DOHH2 (cell line): Measurements from ENCODE around the gene BNC2.

Source experiments
- H3F3A ChIP-seq: fragments of 200-600 bp; sonication (generic), shearing (Covaris generic); 2 replicates; pipeline ENCODE4 v1.6.0; 2016; ENCODE audit warnings: antibody characterized with exemption, mild to moderate bottlenecking; ENCODE audit not compliant: control insufficient read depth, insufficient read depth
- H3K27ac ChIP-seq: fragments of 200-600 bp; sonication (generic); 2 replicates; pipeline ENCODE4 v1.5.1; 2014; ENCODE audit warnings: low read depth, mild to moderate bottlenecking, low read length, moderate library complexity
- H3K27me3 ChIP-seq: fragments of 200-600 bp; sonication (generic); 2 replicates; pipeline ENCODE4 v1.6.1; 2014; ENCODE audit warnings: mild to moderate bottlenecking, low read length, mixed read lengths; ENCODE audit not compliant: control insufficient read depth
- H3K36me3 ChIP-seq: fragments of 200-600 bp; sonication (generic); 2 replicates; pipeline ENCODE4 v1.6.1; 2014; ENCODE audit warnings: mild to moderate bottlenecking, low read length, moderate library complexity, mixed read lengths; ENCODE audit not compliant: control insufficient read depth
- H3K4me1 ChIP-seq: fragments of 200-600 bp; sonication (generic); 2 replicates; pipeline ENCODE4 v1.6.1; 2014; ENCODE audit warnings: mild to moderate bottlenecking, low read length, mixed read lengths; ENCODE audit not compliant: control insufficient read depth
- H3K4me2 ChIP-seq: fragments of 200-600 bp; sonication (generic); 2 replicates; pipeline ENCODE4 v1.6.0; 2014; ENCODE audit warnings: mild to moderate bottlenecking, low read length, moderate library complexity
- H3K4me3 ChIP-seq: fragments of 200-600 bp; sonication (generic); 2 replicates; pipeline ENCODE4 v1.5.1; 2014; ENCODE audit warnings: mild to moderate bottlenecking, low read length, mixed read lengths
- H3K79me2 ChIP-seq: fragments of 200-600 bp; sonication (generic); 2 replicates; pipeline ENCODE4 v1.6.1; 2014; ENCODE audit warnings: mild to moderate bottlenecking, low read length, mixed read lengths; ENCODE audit not compliant: control insufficient read depth
- H3K9me2 ChIP-seq: fragments of 200-600 bp; sonication (generic); replicated peaks from 2 replicates; pipeline ENCODE4 v1.6.1; 2014; ENCODE audit warnings: mild to moderate bottlenecking, low read length, mixed read lengths; ENCODE audit not compliant: control insufficient read depth
- H3K9me3 ChIP-seq: fragments of 200-600 bp; sonication (generic); 2 replicates; pipeline ENCODE4 v1.6.1; 2014; ENCODE audit warnings: antibody characterized with exemption, low read length, mixed read lengths; ENCODE audit not compliant: control insufficient read depth, insufficient read depth
- H4K20me1 ChIP-seq: fragments of 200-600 bp; sonication (generic); 2 replicates; pipeline ENCODE4 v1.6.0; 2014; ENCODE audit warnings: low read depth, mild to moderate bottlenecking, antibody characterized with exemption, low read length, moderate library complexity; ENCODE audit not compliant: control insufficient read depth, insufficient read depth
- EZH2phosphoT487 ChIP-seq: fragments of 200-600 bp; sonication (generic); IDR thresholded peaks from 2 replicates; pipeline ENCODE4 v1.6.1; 2017; ENCODE audit warnings: borderline replicate concordance, mild to moderate bottlenecking, antibody characterized with exemption, low read length, moderate library complexity, mixed read lengths
- TF ChIP-seq, protein P1 (sequence below): fragments of 200-600 bp; sonication (generic); IDR thresholded peaks from one replicate; pipeline ENCODE4 v1.5.1; 2014; ENCODE audit warnings: antibody characterized with exemption, mild to moderate bottlenecking, low read depth, low read length; ENCODE audit not compliant: poor library complexity, severe bottlenecking

BNC2 gene

DNA sequence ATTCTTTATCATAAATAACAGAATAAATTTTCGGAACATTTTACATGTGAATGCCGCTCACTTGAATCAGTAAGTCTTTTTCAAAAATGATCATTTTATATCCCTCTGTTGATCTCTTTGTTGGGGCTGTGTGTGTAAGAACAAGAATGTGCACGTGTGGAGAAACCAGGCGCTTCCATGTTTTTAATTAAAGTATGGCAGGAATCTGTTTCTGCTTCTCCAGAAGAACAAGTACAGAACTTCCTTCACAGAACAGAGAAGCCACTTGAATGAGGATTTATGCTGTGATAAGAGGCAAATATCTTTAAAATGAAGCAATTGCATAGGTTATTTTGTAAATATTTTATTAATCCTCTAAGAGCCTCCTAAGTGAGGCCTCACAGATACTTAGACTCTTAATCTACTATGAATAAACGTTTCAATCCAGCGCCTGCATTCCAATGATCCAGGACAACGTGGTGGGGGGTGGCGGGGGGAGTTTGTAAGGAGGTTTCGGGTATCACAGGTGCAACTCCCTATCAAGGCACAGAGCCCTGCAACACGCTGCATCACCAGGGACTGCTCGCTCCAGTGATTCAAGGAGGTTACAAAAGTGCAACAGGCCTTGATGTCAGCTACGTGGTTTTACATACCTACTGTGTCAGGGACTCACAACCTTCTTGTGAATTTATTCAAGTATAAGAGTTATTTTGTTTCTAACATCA lies 409.2 kb downstream of the BNC2 start:
- Histone ChIP-seq H3K9me2 (no peaks in the 10 kb centered on the region), H3K4me1 (no peaks in the 10 kb centered on the region), H3K36me3 (no peaks in the 10 kb centered on the region), H3K27ac (no peak overlapping the region), H3K27me3 (no peaks in the 10 kb centered on the region), H4K20me1 (no peaks in the 10 kb centered on the region), H3K9me3 (no peaks in the 10 kb centered on the region), H3K4me2 (no peak overlapping the region), H3K79me2 (no peaks in the 10 kb centered on the region), H3F3A (no peaks in the 10 kb centered on the region), H3K4me3 (no peak overlapping the region)
- no peak for TF ChIP-seq EZH2phosphoT487
- TF ChIP-seq, protein P1, sequence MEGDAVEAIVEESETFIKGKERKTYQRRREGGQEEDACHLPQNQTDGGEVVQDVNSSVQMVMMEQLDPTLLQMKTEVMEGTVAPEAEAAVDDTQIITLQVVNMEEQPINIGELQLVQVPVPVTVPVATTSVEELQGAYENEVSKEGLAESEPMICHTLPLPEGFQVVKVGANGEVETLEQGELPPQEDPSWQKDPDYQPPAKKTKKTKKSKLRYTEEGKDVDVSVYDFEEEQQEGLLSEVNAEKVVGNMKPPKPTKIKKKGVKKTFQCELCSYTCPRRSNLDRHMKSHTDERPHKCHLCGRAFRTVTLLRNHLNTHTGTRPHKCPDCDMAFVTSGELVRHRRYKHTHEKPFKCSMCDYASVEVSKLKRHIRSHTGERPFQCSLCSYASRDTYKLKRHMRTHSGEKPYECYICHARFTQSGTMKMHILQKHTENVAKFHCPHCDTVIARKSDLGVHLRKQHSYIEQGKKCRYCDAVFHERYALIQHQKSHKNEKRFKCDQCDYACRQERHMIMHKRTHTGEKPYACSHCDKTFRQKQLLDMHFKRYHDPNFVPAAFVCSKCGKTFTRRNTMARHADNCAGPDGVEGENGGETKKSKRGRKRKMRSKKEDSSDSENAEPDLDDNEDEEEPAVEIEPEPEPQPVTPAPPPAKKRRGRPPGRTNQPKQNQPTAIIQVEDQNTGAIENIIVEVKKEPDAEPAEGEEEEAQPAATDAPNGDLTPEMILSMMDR: no peak

DNA sequence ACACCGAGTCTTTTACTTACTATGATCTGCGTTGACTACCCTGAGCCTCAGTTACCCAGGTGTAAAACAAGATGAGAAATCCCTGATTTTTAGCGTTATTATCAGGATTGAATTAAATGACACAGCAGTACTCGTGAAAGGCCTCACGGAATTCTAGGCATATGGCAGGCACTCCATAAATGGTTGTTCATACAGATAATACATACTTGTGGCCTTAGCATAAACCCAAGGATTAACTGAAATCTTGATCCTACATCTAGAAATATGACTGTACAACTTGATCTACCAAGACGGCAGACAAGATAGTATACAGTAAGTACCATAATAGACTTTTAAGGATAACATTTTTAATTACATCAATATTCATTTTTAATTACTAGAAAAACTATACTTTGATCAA lies 409.8 kb downstream of the BNC2 start:
- H3K36me3 ChIP-seq: no peaks in the 10 kb centered on the region
- H3K4me2 ChIP-seq: no peak overlapping the region
- H3K27me3 ChIP-seq: no peaks in the 10 kb centered on the region
- TF ChIP-seq, protein P1: no peak
- no peak for TF ChIP-seq EZH2phosphoT487
- H3K4me3 ChIP-seq: no peak overlapping the region
- no peak overlapping the region for H3K27ac ChIP-seq
- no peaks in the 10 kb centered on the region for H3F3A ChIP-seq
- no peaks in the 10 kb centered on the region for H3K79me2 ChIP-seq
- H4K20me1 ChIP-seq: no peaks in the 10 kb centered on the region
- no peaks in the 10 kb centered on the region for H3K4me1 ChIP-seq
- H3K9me2 ChIP-seq: no peaks in the 10 kb centered on the region
- no peaks in the 10 kb centered on the region for H3K9me3 ChIP-seq

DNA sequence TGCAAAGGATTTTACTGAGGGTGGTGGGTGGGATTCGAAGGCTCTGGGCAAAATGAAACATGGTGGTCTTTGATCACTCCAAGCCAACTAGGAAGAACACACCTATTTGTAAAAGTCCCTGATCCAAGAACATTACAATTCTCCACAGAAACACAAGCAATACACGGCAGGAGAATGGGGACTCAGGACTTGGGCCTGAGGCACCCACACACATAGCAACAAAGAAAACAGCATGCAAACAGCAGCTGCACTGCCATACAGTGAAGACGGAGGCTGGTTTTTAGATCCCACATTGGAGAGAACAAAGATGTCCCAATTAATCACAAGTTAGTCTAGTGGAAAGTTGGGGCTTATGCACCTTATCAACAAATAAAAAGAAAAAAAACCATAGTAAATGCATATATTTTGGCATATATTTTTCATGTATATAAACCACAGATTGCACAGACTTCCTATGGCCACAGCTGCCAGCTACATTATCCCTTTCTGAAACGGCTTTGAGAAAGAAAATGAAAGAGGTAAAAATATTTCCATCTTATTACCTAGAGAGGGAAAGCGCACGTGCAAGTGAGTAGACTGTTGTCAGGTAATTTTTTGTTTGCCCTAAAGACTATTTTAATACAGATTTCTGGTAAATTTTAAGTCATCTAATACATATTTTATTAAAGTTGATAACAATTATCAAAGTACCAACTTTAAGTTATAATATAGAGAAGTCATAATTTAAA lies 410.9 kb downstream of the BNC2 start:
- no peaks in the 10 kb centered on the region for H3K9me2 ChIP-seq
- H3K79me2 ChIP-seq: no peaks in the 10 kb centered on the region
- no peak for TF ChIP-seq EZH2phosphoT487
- TF ChIP-seq, protein P1: no peak
- no peaks in the 10 kb centered on the region for H3K36me3 ChIP-seq
- no peak overlapping the region for H3K4me3 ChIP-seq
- H3F3A ChIP-seq: no peaks in the 10 kb centered on the region
- H3K27me3 ChIP-seq: no peaks in the 10 kb centered on the region
- no peaks in the 10 kb centered on the region for H3K9me3 ChIP-seq
- no peaks in the 10 kb centered on the region for H4K20me1 ChIP-seq
- no peak overlapping the region for H3K27ac ChIP-seq
- H3K4me2 ChIP-seq: no peak overlapping the region
- no peaks in the 10 kb centered on the region for H3K4me1 ChIP-seq
